Calu3 (cell line): ENCODE data around the gene ILDR1. TPM values are rescaled to one million over a fixed set of nuclear protein-coding genes. Genes with fewer than 3 reads are reported as not detected.
"Not testable (repeated sequence)": the region's sequence is repeated elsewhere in the genome, so short reads cannot be mapped to it uniquely, and the experiment has no call there.

ENCODE experiments used
- BruUV-seq: library from RNA; stranded (reverse); fragments of 400-500 nt; replicated peaks from 2 replicates; lab custom pipeline; 2021; lab: Mats Ljungman, UMichigan
- CTCF ChIA-PET: fragments of 300-600 bp; sonication (Branson Sonifier 250); formaldehyde crosslinking; loops from one replicate; lab custom pipeline; 2022; ENCODE audit warnings: antibody characterized with exemption; lab: Charles Lee
- DNase-seq: peaks from one replicate; pipeline ENCODE4 v3.0.0; 2022
- H3K27ac Mint-ChIP-seq: one replicate; pipeline ENCODE4 v1.8.0; 2022; ENCODE audit warnings: mixed read lengths; ENCODE audit not compliant: unreplicated experiment
- H3K27me3 Mint-ChIP-seq: one replicate; pipeline ENCODE4 v1.8.0; 2022; ENCODE audit warnings: mixed read lengths; ENCODE audit not compliant: unreplicated experiment
- H3K36me3 Mint-ChIP-seq: one replicate; pipeline ENCODE4 v1.8.0; 2022; ENCODE audit warnings: mild to moderate bottlenecking, moderate library complexity, mixed read lengths; ENCODE audit not compliant: insufficient read depth, unreplicated experiment
- H3K4me1 Mint-ChIP-seq: one replicate; pipeline ENCODE4 v1.8.0; 2022; ENCODE audit warnings: mild to moderate bottlenecking, low read depth, mixed read lengths; ENCODE audit not compliant: unreplicated experiment
- H3K4me3 Mint-ChIP-seq: one replicate; pipeline ENCODE4 v1.8.0; 2022; ENCODE audit warnings: mild to moderate bottlenecking, low read depth, moderate library complexity, mixed read lengths; ENCODE audit not compliant: unreplicated experiment
- H3K9me3 Mint-ChIP-seq: one replicate; pipeline ENCODE4 v1.8.0; 2022; ENCODE audit warnings: low read depth, mixed read lengths; ENCODE audit not compliant: unreplicated experiment
- intact Hi-C: fragments of 100-400 bp; cut with micrococcal nuclease; formaldehyde crosslinking; loops from one replicate; pipeline ENCODE4 v1.10.0; 2022; ENCODE audit not compliant: unreplicated experiment
- total RNA-seq: library from RNA; stranded (reverse); gene quantifications from 2 replicates; pipeline ENCODE4 v1.2.3, GENCODE V29; 2022
- TF ChIP-seq, protein P1 (sequence below): fragments of 200-600 bp; IDR thresholded peaks from one replicate; pipeline ENCODE4 v1.8.0; 2022; ENCODE audit warnings: antibody characterized with exemption; ENCODE audit not compliant: unreplicated experiment

The ILDR1 gene
- total RNA-seq, 1 experiment from 2014 or later, result 15.7 TPM

- H3K27ac Mint-ChIP-seq, result no peak overlapping the region
- no peaks in the 10 kb centered on the region for H3K36me3 Mint-ChIP-seq
- H3K9me3 Mint-ChIP-seq, result no peaks in the 10 kb centered on the region
- H3K27me3 Mint-ChIP-seq, result peaks cover 11% of the 10 kb centered on the region
- no peak overlapping the region for H3K4me3 Mint-ChIP-seq
- TF ChIP-seq, protein P1, sequence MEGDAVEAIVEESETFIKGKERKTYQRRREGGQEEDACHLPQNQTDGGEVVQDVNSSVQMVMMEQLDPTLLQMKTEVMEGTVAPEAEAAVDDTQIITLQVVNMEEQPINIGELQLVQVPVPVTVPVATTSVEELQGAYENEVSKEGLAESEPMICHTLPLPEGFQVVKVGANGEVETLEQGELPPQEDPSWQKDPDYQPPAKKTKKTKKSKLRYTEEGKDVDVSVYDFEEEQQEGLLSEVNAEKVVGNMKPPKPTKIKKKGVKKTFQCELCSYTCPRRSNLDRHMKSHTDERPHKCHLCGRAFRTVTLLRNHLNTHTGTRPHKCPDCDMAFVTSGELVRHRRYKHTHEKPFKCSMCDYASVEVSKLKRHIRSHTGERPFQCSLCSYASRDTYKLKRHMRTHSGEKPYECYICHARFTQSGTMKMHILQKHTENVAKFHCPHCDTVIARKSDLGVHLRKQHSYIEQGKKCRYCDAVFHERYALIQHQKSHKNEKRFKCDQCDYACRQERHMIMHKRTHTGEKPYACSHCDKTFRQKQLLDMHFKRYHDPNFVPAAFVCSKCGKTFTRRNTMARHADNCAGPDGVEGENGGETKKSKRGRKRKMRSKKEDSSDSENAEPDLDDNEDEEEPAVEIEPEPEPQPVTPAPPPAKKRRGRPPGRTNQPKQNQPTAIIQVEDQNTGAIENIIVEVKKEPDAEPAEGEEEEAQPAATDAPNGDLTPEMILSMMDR, result no peak
- CTCF ChIA-PET, result interaction anchor here (0.5 kb wide), 1 partner anchor 58 kb away, joined by 5 read pairs; no protein-coding TSS in a partner anchor
- BruUV-seq, result no TSS peak
- DNase-seq, result no peak
- intact Hi-C loops, result no loop called here
- no peaks in the 10 kb centered on the region for H3K4me1 Mint-ChIP-seq
These were observed 35.6 kb upstream of the ILDR1 start for GRCh38 chr3:122057671-122058070.

DNA sequence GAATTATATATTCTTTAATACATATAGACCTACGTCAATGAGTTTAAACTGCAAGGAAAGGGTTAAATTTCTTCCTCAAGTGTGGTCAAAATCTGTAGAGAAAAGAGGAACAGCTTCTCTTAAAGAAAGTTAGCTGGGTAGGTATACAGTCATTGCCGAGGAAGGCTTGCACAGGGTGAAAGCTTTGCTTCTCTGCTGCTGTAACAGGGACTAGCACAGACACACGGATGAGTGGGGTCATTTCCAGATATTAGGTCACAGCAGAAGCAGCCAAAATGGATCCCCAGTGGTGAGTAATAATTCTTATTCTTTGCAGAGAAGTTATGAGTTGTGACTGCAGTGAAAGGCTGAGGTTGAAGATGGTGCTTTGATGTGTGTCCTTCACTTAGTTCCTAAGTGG is 33.2 kb upstream of the ILDR1 start, which contains the start of gene CD86:
Gene CD86 (plus strand): TSS at position 148 of the 400 bp plus-strand sequence. CDS start 128 bp downstream, at position 276.
- CTCF ChIA-PET, result no interaction called here
- intact Hi-C loops, result no loop called here
- Mint-ChIP-seq H3K4me3 (no peak within 1 kb of the TSS), H3K27ac (no peak within 1 kb of the TSS), H3K9me3 (no peaks in the 10 kb centered on the region), H3K27me3 (peaks cover 11% of the 10 kb centered on the region), H3K4me1 (no peaks in the 10 kb centered on the region), H3K36me3 (no peaks in the 10 kb centered on the region)
- no TSS peak for BruUV-seq
- no peak for DNase-seq
- TF ChIP-seq, protein P1, result no peak

DNA sequence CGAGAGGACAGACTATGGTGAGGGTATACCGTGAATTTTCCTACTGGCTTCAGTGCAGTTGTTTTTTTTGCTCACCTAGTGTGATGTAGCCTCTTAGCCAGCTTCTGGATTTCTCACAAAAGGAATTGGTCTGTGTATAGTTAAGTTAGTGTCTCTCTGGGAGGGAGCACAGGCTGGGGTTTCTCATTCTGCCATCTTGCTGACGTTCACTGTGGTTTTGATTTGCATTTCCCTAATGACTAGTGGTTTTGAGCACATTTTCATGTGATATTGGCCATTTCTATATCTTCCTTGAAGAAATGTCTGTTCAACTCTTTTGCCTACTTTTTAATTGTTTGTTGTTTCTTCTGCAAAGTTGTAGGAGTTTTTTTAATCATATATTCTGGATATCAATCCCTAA is 30.9 kb upstream of the ILDR1 start:
- Mint-ChIP-seq H3K27me3 (peaks cover 3% of the 10 kb centered on the region), H3K27ac (no peak overlapping the region), H3K4me3 (no peak overlapping the region), H3K4me1 (no peaks in the 10 kb centered on the region), H3K36me3 (no peaks in the 10 kb centered on the region), H3K9me3 (no peaks in the 10 kb centered on the region)
- no peak for DNase-seq
- intact Hi-C loops, result no loop called here
- no TSS peak for BruUV-seq
- TF ChIP-seq, protein P1, result no peak
- CTCF ChIA-PET, result no interaction called here

- H3K27ac Mint-ChIP-seq, H3K4me1 Mint-ChIP-seq, H3K36me3 Mint-ChIP-seq, intact Hi-C loops, DNase-seq, H3K9me3 Mint-ChIP-seq, BruUV-seq, H3K4me3 Mint-ChIP-seq, H3K27me3 Mint-ChIP-seq, CTCF ChIA-PET: not testable (repeated sequence)
These were observed 25.7 kb upstream of the ILDR1 start for GRCh38 chr3:122047773-122048172.

- H3K9me3 Mint-ChIP-seq, BruUV-seq, H3K27ac Mint-ChIP-seq, H3K4me3 Mint-ChIP-seq, H3K36me3 Mint-ChIP-seq, H3K27me3 Mint-ChIP-seq, DNase-seq, H3K4me1 Mint-ChIP-seq, CTCF ChIA-PET, intact Hi-C loops: not testable (repeated sequence)
These were observed 25.2 kb upstream of the ILDR1 start for GRCh38 chr3:122047296-122047695.
